KOPT-K1 (cell line): ENCODE measurements around the gene SMCO2.
"Not testable (repeated sequence)": the region's sequence is repeated elsewhere in the genome, so short reads cannot be mapped to it uniquely, and the experiment has no call there.

Experiments used
- H3K27ac ChIP-seq: fragments of 200-600 bp; sonication (generic); 2 replicates; pipeline ENCODE4 v1.5.1; 2016; ENCODE audit warnings: antibody characterized with exemption, mild to moderate bottlenecking, low read depth, low read length; ENCODE audit not compliant: poor library complexity, severe bottlenecking
- H3K36me3 ChIP-seq: fragments of 200-600 bp; sonication (generic); 2 replicates; pipeline ENCODE4 v1.5.1; 2017; ENCODE audit warnings: antibody characterized with exemption, mild to moderate bottlenecking, low read length, moderate library complexity; ENCODE audit not compliant: insufficient read depth
- H3K9me3 ChIP-seq: fragments of 200-600 bp; sonication (generic); 2 replicates; pipeline ENCODE4 v1.5.1; 2017; ENCODE audit warnings: antibody characterized with exemption, low read length, mild to moderate bottlenecking; ENCODE audit not compliant: insufficient read depth, poor library complexity, severe bottlenecking

The SMCO2 gene

GRCh38 chr12:27541031-27541719 is 94.6 kb downstream of the SMCO2 start:
- Histone ChIP-seq H3K9me3 (no peaks in the 10 kb centered on the region), H3K27ac (no peak overlapping the region), H3K36me3 (no peaks in the 10 kb centered on the region)

DNA sequence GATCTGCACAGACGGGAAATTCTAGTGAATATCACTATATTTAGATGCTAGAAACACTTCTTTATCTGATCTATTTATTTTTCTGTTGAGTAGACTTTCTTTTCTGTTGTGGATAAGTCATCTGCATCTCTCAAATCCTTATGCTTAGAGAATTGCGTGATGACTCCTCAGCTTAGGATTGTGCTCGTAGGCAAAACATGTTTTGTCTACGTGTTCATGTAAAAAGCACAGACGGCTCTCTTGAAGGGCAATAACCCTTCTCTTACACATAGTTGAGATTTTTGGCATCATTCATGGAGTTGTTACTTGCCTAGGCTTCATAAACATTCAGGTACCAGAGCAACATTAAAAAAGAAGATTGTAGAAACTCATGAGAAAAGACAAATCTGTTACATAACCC is 96.1 kb downstream of the SMCO2 start:
- Histone ChIP-seq H3K27ac (no peak overlapping the region), H3K9me3 (no peaks in the 10 kb centered on the region), H3K36me3 (no peaks in the 10 kb centered on the region)

DNA sequence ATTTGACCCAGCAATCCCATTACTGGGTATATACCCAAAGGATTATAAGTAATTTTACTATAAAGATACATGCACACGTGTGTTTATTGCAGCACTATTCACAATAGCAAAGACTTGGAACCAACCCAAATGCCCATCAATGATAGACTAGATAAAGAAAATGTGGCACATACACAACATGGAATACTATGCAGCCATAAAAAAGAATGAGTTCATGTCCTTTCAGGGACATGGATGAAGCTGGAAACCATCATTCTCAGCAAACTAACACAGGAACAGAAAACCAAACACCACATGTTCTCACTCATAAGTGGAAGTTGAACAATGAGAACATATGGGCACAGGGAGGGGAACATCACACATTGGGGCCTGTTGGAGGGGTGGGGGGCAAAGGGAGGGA is 98.3 kb downstream of the SMCO2 start:
- not testable (repeated sequence) for H3K9me3 ChIP-seq, H3K27ac ChIP-seq, H3K36me3 ChIP-seq

GRCh38 chr12:27545665-27546064 is 99.1 kb downstream of the SMCO2 start:
- Histone ChIP-seq H3K27ac (no peak overlapping the region), H3K9me3 (no peaks in the 10 kb centered on the region), H3K36me3 (no peaks in the 10 kb centered on the region)

GRCh38 chr12:27547592-27547991 is 101.1 kb downstream of the SMCO2 start:
- Histone ChIP-seq H3K27ac (no peak overlapping the region), H3K9me3 (no peaks in the 10 kb centered on the region), H3K36me3 (no peaks in the 10 kb centered on the region)

DNA sequence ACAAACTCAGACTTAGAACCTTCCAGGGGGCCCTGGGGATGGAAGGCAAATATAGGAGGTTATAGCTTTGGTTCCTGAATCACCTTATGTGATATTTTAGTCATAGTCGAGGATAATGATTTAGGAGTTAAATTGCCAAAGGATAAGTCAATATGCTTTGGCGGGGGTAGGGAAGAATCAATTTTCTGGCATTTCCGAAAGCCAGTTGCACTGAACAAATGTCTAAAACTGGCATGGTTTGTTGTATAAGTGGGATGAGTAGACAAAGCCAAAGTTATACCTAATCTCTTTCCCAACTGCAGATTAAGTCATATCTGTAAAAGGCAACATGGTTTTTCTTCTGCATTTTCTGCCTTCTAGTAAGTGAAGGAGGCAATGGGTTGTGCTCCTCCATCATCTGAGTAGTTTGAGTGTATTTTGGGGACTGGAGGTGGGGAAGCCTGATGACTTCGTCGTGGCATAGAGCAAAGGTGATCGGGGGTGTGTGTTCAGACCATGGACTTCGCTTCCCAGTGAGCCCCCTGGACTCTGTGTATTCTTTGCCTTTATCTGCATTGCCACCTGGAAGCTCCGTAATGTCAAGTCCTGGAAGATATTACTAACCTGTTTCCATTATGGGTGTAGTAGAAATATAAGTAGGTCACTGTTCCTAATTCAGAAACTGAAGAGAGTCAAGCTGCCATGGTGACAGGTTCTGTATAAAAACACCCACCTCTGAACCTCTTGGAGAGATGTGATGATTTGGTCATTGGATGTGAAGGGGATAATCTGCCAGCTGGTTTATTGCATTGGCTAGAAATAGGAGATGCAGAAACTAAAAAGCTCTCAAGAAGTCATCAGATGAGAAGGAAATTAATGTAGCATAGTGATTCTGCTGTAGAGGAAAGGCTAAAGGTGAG is 102.0 kb downstream of the SMCO2 start:
- no peaks in the 10 kb centered on the region for H3K9me3 ChIP-seq
- H3K36me3 ChIP-seq, result no peaks in the 10 kb centered on the region
- no peak overlapping the region for H3K27ac ChIP-seq

DNA sequence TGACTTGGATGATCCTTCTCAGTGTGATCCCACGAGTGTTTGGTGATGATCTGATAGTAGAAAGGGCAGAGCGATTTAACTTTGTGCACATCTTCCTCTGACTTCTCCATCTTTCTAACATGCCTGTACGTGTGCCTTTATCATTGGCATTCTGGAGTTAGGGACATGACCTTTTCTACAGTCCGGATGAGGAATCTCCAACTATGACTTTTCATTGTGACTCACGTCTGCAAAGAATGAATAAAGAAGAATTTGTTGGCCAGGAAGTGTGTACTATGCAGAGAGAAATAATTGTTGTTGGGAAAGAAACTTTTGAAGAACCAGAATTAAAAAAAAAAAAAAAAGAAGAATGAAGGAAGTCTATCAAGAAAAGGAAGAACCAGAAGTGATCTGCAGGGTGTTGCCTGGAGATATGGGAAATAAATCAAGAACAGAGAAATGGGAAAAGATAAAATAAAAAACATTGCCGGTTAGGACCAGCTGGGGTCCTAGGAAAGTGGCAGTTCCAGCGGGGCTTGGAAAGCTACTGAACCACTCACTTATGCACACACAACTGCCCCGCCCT is 102.8 kb downstream of the SMCO2 start:
- no peak overlapping the region for H3K27ac ChIP-seq
- H3K9me3 ChIP-seq, result no peaks in the 10 kb centered on the region
- H3K36me3 ChIP-seq, result no peaks in the 10 kb centered on the region

- Histone ChIP-seq H3K27ac (no peak overlapping the region), H3K36me3 (no peaks in the 10 kb centered on the region), H3K9me3 (no peaks in the 10 kb centered on the region)
Measured at GRCh38 chr12:27549801-27550652, 103.5 kb downstream of the SMCO2 start.

DNA sequence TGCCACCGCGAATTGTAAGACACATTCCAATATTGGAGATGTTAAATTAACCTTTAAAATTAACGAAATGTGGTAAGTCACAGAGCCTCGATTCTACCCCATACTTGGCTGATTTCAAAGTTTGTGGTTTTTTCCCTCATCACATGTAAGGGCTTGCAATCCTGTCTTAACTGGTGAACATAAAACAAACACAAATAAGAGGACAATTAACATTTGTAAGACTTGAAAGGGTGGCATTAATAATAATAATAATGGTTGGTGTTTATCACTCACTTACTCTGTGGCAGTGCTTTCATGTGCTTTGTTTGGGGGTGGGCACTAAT is 104.1 kb downstream of the SMCO2 start:
- H3K27ac ChIP-seq, result no peak overlapping the region
- H3K9me3 ChIP-seq, result no peaks in the 10 kb centered on the region

DNA sequence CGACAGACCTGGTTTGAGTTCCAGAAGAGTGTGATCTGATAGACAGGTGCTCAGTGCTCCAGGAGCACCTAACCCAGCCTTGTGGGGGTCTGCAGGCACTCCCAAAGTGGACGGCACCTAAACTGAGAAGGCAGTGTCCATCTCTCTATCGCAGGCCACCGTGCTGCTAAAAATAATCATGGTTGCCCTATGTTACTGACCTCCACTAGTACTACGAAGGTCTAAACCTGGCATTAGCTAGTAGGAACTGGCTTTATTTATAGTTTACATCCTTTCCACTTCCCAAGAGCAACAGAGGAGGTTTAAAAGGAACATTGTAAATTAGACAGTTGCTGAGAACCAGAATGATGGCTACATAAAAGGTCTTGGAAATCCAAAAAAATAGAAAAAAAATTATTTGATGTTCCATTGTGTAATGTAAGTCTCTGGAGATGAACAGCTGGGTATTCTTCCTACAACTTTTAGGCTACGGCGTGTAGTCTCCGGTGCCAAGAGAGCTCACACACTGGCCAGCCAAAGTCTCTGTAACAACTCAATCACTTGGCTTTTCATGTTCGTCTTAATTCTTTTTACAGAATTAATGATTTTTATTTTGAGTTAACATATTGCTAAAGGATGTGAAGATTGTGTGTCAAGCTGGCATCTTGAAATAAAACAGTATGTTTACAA is 104.8 kb downstream of the SMCO2 start:
- Histone ChIP-seq H3K36me3 (no peaks in the 10 kb centered on the region), H3K9me3 (no peaks in the 10 kb centered on the region), H3K27ac (no peak overlapping the region)

More for the DNA sequence above, 104.1 kb downstream of the SMCO2 start:
- no peaks in the 10 kb centered on the region for H3K36me3 ChIP-seq
